Esophagus muscularis mucosa (tissue), 4 donors: ENCODE measurements around the gene GNG12.

Experiments used
- EP300 ChIP-seq: sonication (generic); formaldehyde crosslinking; IDR thresholded peaks from one replicate; pipeline ENCODE4 v1.6.1; 2017; ENCODE audit warnings: antibody characterized with exemption
- POLR2A ChIP-seq: fragments of 450-650 bp; IDR thresholded peaks from one replicate; pipeline ENCODE4 v1.6.1; 2017; ENCODE audit warnings: antibody characterized with exemption, moderate library complexity, mild to moderate bottlenecking, low read depth
- POLR2AphosphoS5 ChIP-seq, 2 donors: sonication (generic); formaldehyde crosslinking; IDR thresholded peaks; one replicate each; pipeline ENCODE4 v1.6.1; 2017; ENCODE audit warnings: antibody characterized with exemption in 2 of 2
- TF ChIP-seq, protein P1 (sequence below), 3 experiments: fragments of 200-600 bp in 2 of 3; fragments of 450-650 bp in 1 of 3; sonication (generic) in 2 of 3; IDR thresholded peaks; one replicate each; pipeline ENCODE4 v1.5.1; 2017 to 2019; ENCODE audit warnings: antibody characterized with exemption in 3 of 3, mild to moderate bottlenecking in 2 of 3, moderate library complexity in 1 of 3

DNA sequence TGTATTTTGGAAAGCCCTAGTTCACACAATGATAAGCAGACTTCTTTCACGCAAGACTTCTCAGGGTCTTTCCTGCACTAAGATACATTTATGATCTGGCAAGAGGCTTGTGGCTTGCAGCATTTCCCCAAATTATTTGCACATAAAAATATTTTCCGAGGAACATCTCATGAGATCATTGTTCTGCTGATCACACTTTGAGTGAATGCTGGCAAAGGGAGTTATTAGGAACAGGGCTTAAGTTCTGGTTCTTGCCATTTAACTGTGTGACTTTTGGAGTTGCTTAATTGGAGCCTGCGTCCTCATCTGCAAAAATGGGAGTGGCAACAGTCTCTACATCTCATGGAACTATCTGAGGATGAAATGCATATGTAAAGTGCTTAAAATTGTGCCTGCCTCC lies 98.1 kb downstream of the GNG12 start:
- TF ChIP-seq, protein P1, sequence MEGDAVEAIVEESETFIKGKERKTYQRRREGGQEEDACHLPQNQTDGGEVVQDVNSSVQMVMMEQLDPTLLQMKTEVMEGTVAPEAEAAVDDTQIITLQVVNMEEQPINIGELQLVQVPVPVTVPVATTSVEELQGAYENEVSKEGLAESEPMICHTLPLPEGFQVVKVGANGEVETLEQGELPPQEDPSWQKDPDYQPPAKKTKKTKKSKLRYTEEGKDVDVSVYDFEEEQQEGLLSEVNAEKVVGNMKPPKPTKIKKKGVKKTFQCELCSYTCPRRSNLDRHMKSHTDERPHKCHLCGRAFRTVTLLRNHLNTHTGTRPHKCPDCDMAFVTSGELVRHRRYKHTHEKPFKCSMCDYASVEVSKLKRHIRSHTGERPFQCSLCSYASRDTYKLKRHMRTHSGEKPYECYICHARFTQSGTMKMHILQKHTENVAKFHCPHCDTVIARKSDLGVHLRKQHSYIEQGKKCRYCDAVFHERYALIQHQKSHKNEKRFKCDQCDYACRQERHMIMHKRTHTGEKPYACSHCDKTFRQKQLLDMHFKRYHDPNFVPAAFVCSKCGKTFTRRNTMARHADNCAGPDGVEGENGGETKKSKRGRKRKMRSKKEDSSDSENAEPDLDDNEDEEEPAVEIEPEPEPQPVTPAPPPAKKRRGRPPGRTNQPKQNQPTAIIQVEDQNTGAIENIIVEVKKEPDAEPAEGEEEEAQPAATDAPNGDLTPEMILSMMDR (IDR thresholded peaks at IDR 0.05), result no peak
- TF ChIP-seq POLR2A, result no peak
- TF ChIP-seq POLR2AphosphoS5 (IDR thresholded peaks at IDR 0.05), result no peak
- no peak for TF ChIP-seq EP300
